HepG2 (cell line): ENCODE data around the gene BTBD17. TPM values are rescaled to one million over a fixed set of nuclear protein-coding genes. Genes with fewer than 3 reads are reported as not detected.

Source experiments
- IKZF1 ChIP-seq: fragments of 450-650 bp; IDR thresholded peaks from 2 replicates; pipeline ENCODE4 v1.7.1; 2016
- ISX ChIP-seq: sonication (generic); formaldehyde crosslinking; conservative IDR thresholded peaks from 2 replicates; pipeline ENCODE4 v1.5.0; 2020; ENCODE audit warnings: missing genetic modification reagents
- KDM2A ChIP-seq: sonication (generic); formaldehyde crosslinking; IDR thresholded peaks from 2 replicates; pipeline ENCODE4 v1.4.0; 2020; ENCODE audit warnings: low read depth, missing genetic modification reagents, borderline replicate concordance
- KLF6 ChIP-seq: IDR thresholded peaks from 2 replicates; pipeline ENCODE4 v1.8.0; 2016; ENCODE audit warnings: missing biosample characterization, missing genetic modification reagents
- MEF2D ChIP-seq: sonication (generic); formaldehyde crosslinking; IDR thresholded peaks from 2 replicates; pipeline ENCODE4 v1.5.1; 2020; ENCODE audit warnings: mild to moderate bottlenecking, missing genetic modification reagents
- RAD51 ChIP-seq: fragments of 450-650 bp; IDR thresholded peaks from 2 replicates; pipeline ENCODE4 v1.6.1; 2016; ENCODE audit warnings: borderline replicate concordance
- RFX1 ChIP-seq: fragments of 450-650 bp; IDR thresholded peaks from 2 replicates; pipeline ENCODE4 v1.6.1; 2017
- SOX5 ChIP-seq: IDR thresholded peaks from 2 replicates; pipeline ENCODE4 v1.6.1; 2016; ENCODE audit warnings: borderline replicate concordance
- SP2 ChIP-seq: sonication (generic); formaldehyde crosslinking; IDR thresholded peaks from 2 replicates; pipeline ENCODE4 v1.5.1; 2020; ENCODE audit warnings: mild to moderate bottlenecking, missing genetic modification reagents
- ZNF10 ChIP-seq: sonication (generic); formaldehyde crosslinking; IDR thresholded peaks from 2 replicates; pipeline ENCODE4 v1.4.0; 2020; ENCODE audit warnings: mild to moderate bottlenecking, low read depth, missing genetic modification reagents, borderline replicate concordance
- ZNF101 ChIP-seq: sonication (generic); formaldehyde crosslinking; IDR thresholded peaks from 2 replicates; pipeline ENCODE4 v1.4.0; 2020; ENCODE audit warnings: mild to moderate bottlenecking, low read depth, missing genetic modification reagents, borderline replicate concordance
- ZNF205 ChIP-seq: IDR thresholded peaks from 2 replicates; pipeline ENCODE4 v1.6.1; 2018; ENCODE audit warnings: missing biosample characterization, missing genetic modification reagents
- ZNF256 ChIP-seq: sonication (generic); formaldehyde crosslinking; conservative IDR thresholded peaks from 2 replicates; pipeline ENCODE4 v1.4.0; 2020; ENCODE audit warnings: missing genetic modification reagents
- ZNF451 ChIP-seq: sonication (generic); formaldehyde crosslinking; IDR thresholded peaks from 2 replicates; pipeline ENCODE4 v1.5.0; 2020; ENCODE audit warnings: mild to moderate bottlenecking, missing genetic modification reagents
- ZNF703 ChIP-seq: sonication (generic); formaldehyde crosslinking; IDR thresholded peaks from 2 replicates; pipeline ENCODE4 v1.5.1; 2020; ENCODE audit warnings: missing genetic modification reagents, mild to moderate bottlenecking, moderate library complexity, borderline replicate concordance
- ZNF746 ChIP-seq: sonication (generic); formaldehyde crosslinking; IDR thresholded peaks from 2 replicates; pipeline ENCODE4 v1.8.0; 2022; ENCODE audit warnings: mild to moderate bottlenecking, missing genetic modification reagents
- ZNF891 ChIP-seq: sonication (generic); formaldehyde crosslinking; IDR thresholded peaks from 2 replicates; pipeline ENCODE4 v1.5.0; 2020; ENCODE audit warnings: mild to moderate bottlenecking, missing genetic modification reagents
- ZSCAN30 ChIP-seq: sonication (generic); formaldehyde crosslinking; IDR thresholded peaks from 2 replicates; pipeline ENCODE4 v1.5.0; 2020; ENCODE audit warnings: mild to moderate bottlenecking, missing genetic modification reagents
- polyA plus RNA-seq, 8 experiments: library from polyadenylated mRNA; depleted of rRNA in 3 of 8; stranded (reverse) in 7 of 8; unstranded in 1 of 8; fragments of >200 nt; fragmentation: Illumina TruSeq in 4 of 8; extraction: Trizol in 4 of 8; gene quantifications; 2 replicates each; pipeline versions ENCODE4 v1.2.1 to v1.2.3, GENCODE V29; 2011 to 2016; ENCODE audit warnings: low read depth in 4 of 8, missing spikeins in 1 of 8, mixed read lengths in 1 of 8; ENCODE audit not compliant: insufficient read depth in 1 of 8
- total RNA-seq, 5 experiments: library from RNA; depleted of rRNA; stranded (reverse); fragments of >200 nt; fragmentation: Illumina TruSeq; extraction: Trizol; gene quantifications; 2 replicates each; pipeline ENCODE4 v1.2.3, GENCODE V29; 2016; ENCODE audit warnings: low read depth in 1 of 5
- TF ChIP-seq, protein P1 (sequence below): sonication (generic); formaldehyde crosslinking; IDR thresholded peaks from 2 replicates; pipeline ENCODE4 v1.4.0; 2020; ENCODE audit warnings: mild to moderate bottlenecking, missing genetic modification reagents
- TF ChIP-seq, protein P2 (sequence below): IDR thresholded peaks from 2 replicates; pipeline ENCODE4 v1.6.1; 2016; ENCODE audit warnings: low read depth, control low read depth
- TF ChIP-seq, protein P3 (sequence below): sonication (generic); formaldehyde crosslinking; IDR thresholded peaks from 2 replicates; pipeline ENCODE4 v1.4.0; 2020; ENCODE audit warnings: mild to moderate bottlenecking, missing genetic modification reagents

The BTBD17 gene
- total and polyA plus RNA-seq, 2 of the 13 experiments (the other 11 are each of a cell fraction or from before 2014, with no cell fraction given), result not detected

- no peak for TF ChIP-seq KLF6 (CRISPR knock-in tag)
- no peak for TF ChIP-seq ZNF703
- TF ChIP-seq ZNF451 (CRISPR knock-in tag), result no peak
- TF ChIP-seq ZNF891, result no peak
- TF ChIP-seq ZNF256 (CRISPR knock-in tag), result no peak
- TF ChIP-seq ZNF101 (CRISPR knock-in tag), result no peak
- TF ChIP-seq ZNF746 (CRISPR knock-in tag), result no peak
- TF ChIP-seq, protein P1, sequence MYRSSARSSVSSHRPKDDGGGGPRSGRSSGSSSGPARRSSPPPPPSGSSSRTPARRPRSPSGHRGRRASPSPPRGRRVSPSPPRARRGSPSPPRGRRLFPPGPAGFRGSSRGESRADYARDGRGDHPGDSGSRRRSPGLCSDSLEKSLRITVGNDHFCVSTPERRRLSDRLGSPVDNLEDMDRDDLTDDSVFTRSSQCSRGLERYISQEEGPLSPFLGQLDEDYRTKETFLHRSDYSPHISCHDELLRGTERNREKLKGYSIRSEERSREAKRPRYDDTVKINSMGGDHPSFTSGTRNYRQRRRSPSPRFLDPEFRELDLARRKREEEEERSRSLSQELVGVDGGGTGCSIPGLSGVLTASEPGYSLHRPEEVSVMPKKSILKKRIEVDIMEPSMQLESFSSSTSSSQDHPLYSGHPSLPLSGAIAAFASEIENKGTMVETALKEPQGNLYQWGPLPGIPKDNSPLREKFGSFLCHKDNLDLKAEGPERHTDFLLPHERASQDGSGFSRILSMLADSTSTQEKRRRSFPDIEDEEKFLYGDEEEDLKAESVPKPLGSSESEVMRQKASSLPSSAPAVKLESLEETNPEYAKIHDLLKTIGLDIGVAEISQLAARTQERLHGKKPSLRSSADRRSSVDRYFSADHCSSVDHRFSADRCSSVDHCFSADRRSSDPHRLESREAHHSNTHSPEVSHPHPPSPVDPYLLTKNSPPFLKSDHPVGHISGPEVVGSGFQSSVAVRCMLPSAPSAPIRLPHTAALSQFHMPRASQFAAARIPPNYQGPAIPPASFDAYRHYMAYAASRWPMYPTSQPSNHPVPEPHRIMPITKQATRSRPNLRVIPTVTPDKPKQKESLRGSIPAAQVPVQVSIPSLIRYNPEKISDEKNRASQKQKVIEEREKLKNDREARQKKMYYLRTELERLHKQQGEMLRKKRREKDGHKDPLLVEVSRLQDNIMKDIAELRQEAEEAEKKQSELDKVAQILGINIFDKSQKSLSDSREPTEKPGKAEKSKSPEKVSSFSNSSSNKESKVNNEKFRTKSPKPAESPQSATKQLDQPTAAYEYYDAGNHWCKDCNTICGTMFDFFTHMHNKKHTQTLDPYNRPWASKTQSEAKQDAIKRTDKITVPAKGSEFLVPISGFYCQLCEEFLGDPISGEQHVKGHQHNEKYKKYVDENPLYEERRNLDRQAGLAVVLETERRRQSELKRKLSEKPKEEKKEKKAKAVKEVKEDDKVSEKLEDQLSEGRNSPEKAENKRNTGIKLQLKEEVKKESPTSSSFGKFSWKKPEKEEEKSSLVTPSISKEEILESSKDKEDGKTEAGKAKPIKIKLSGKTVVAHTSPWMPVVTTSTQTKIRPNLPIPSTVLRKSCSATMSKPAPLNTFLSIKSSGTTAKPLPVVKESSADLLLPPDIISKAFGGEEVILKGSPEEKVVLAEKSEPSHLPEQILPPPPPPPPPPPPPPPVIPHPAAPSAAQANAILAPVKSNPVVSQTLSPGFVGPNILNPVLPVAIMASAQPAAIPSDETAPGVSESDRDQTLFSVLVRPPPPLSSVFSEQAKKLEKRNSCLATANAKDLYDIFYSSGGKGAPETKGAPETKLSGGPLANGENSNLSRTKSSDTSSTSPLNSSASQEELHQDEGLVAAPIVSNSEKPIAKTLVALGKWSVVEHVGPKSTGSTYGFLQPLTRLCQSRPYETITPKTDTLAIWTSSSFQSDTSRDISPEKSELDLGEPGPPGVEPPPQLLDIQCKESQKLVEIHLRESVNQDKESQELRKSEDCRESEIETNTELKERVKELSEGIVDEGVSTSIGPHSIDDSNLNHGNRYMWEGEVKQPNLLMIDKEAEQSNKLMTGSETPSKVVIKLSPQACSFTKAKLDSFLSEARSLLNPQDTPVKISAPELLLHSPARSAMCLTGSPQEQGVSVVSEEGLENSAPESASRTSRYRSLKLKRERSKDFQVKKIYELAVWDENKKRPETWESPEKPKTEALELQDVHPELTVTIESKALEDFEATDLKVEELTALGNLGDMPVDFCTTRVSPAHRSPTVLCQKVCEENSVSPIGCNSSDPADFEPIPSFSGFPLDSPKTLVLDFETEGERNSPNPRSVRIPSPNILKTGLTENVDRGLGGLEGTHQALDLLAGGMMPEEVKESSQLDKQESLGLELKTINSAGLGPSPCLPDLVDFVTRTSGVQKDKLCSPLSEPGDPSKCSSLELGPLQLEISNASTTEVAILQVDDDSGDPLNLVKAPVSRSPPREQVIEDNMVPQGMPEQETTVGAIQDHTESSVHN (CRISPR knock-in tag), result no peak
- 0 out of 2 replicates have a peak, but pooled peaks have one; percentile 31 for TF ChIP-seq SOX5 (CRISPR knock-in tag)
- TF ChIP-seq, protein P2, sequence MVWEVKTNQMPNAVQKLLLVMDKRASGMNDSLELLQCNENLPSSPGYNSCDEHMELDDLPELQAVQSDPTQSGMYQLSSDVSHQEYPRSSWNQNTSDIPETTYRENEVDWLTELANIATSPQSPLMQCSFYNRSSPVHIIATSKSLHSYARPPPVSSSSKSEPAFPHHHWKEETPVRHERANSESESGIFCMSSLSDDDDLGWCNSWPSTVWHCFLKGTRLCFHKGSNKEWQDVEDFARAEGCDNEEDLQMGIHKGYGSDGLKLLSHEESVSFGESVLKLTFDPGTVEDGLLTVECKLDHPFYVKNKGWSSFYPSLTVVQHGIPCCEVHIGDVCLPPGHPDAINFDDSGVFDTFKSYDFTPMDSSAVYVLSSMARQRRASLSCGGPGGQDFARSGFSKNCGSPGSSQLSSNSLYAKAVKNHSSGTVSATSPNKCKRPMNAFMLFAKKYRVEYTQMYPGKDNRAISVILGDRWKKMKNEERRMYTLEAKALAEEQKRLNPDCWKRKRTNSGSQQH (CRISPR knock-in tag), result no peak
- TF ChIP-seq RAD51, result no peak
- TF ChIP-seq ZNF10 (CRISPR knock-in tag), result no peak
- TF ChIP-seq RFX1, result no peak
- TF ChIP-seq, protein P3, sequence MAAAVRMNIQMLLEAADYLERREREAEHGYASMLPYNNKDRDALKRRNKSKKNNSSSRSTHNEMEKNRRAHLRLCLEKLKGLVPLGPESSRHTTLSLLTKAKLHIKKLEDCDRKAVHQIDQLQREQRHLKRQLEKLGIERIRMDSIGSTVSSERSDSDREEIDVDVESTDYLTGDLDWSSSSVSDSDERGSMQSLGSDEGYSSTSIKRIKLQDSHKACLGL, result no peak
- TF ChIP-seq ISX (CRISPR knock-in tag), result no peak
- no peak for TF ChIP-seq ZNF205 (CRISPR knock-in tag)
- TF ChIP-seq ZSCAN30 (CRISPR knock-in tag), result no peak
- TF ChIP-seq IKZF1, result no peak
- peak; percentile 90 for TF ChIP-seq KDM2A
- no peak for TF ChIP-seq SP2 (CRISPR knock-in tag)
- no peak; the same call in 1 of the 2 replicates for TF ChIP-seq MEF2D (CRISPR knock-in tag)
These were observed 7.5 kb downstream of the BTBD17 start (continued) for GRCh38 chr17:74354123-74354522.
